Chondrocyte (in vitro differentiated cells): ENCODE data around the gene CACNA1C. TPM values are rescaled to one million over a fixed set of nuclear protein-coding genes. Genes with fewer than 3 reads are reported as not detected.

ENCODE experiments used
- DNase-seq: peaks from one replicate; pipeline ENCODE4 v3.0.0; 2021; ENCODE audit warnings: mixed read lengths, low spot score
- H3K27ac Mint-ChIP-seq: one replicate; pipeline ENCODE4 v1.8.0; 2021; ENCODE audit warnings: mild to moderate bottlenecking, moderate library complexity, mixed read lengths; ENCODE audit not compliant: unreplicated experiment
- H3K27me3 Mint-ChIP-seq: 2 replicates; pipeline ENCODE4 v1.8.0; 2021; ENCODE audit warnings: low read depth, mixed read lengths
- H3K36me3 Mint-ChIP-seq: 2 replicates; pipeline ENCODE4 v1.8.0; 2021; ENCODE audit warnings: low read depth, mixed read lengths
- H3K4me1 Mint-ChIP-seq: 2 replicates; pipeline ENCODE4 v1.8.0; 2021; ENCODE audit warnings: low read depth, mild to moderate bottlenecking, mixed read lengths
- H3K4me3 Mint-ChIP-seq: one replicate; pipeline ENCODE4 v1.8.0; 2021; ENCODE audit warnings: mild to moderate bottlenecking, moderate library complexity, mixed read lengths; ENCODE audit not compliant: unreplicated experiment
- H3K9me3 Mint-ChIP-seq: 2 replicates; pipeline ENCODE4 v1.8.0; 2021; ENCODE audit warnings: low read depth, mixed read lengths
- total RNA-seq: library from RNA; stranded (reverse); gene quantifications from 3 replicates; pipeline ENCODE4 v1.2.1, GENCODE V29; 2021
- TF ChIP-seq, protein P1 (sequence below): fragments of 200-600 bp; sonication (generic); IDR thresholded peaks from 2 replicates; pipeline ENCODE4 v1.5.0; 2021; ENCODE audit warnings: antibody characterized with exemption, mild to moderate bottlenecking, moderate library complexity

Gene CACNA1C
- total RNA-seq, 1 donor from 2014 or later, result 27.0 TPM

DNA sequence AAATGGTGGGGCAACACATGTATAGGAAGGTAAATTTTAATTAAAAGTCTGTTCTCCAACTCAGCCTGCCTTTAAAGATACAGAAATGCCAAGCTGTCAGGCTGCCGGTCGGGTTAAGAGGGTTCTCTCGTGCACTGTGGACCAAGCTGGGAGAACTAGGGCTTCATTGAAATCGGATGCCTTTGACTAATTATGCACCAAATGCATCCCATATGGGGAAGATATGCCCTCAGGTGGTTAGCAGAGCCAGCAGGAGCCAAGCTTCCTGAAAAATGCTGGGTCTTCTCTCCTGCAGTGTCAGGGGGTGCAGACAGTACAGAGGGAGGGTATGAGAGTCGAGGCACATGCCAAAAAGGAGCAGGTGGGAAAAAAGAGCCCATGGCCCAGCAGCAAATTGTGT is 236.1 kb downstream of the CACNA1C start:
- Mint-ChIP-seq H3K27ac (peak overlapping the region; percentile 43), H3K4me1 (peaks cover 94% of the 10 kb centered on the region), H3K36me3 (no peaks in the 10 kb centered on the region), H3K27me3 (no peaks in the 10 kb centered on the region), H3K9me3 (no peaks in the 10 kb centered on the region), H3K4me3 (no peak overlapping the region)
- DNase-seq, result no peak
- TF ChIP-seq, protein P1, sequence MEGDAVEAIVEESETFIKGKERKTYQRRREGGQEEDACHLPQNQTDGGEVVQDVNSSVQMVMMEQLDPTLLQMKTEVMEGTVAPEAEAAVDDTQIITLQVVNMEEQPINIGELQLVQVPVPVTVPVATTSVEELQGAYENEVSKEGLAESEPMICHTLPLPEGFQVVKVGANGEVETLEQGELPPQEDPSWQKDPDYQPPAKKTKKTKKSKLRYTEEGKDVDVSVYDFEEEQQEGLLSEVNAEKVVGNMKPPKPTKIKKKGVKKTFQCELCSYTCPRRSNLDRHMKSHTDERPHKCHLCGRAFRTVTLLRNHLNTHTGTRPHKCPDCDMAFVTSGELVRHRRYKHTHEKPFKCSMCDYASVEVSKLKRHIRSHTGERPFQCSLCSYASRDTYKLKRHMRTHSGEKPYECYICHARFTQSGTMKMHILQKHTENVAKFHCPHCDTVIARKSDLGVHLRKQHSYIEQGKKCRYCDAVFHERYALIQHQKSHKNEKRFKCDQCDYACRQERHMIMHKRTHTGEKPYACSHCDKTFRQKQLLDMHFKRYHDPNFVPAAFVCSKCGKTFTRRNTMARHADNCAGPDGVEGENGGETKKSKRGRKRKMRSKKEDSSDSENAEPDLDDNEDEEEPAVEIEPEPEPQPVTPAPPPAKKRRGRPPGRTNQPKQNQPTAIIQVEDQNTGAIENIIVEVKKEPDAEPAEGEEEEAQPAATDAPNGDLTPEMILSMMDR, result no peak

DNA sequence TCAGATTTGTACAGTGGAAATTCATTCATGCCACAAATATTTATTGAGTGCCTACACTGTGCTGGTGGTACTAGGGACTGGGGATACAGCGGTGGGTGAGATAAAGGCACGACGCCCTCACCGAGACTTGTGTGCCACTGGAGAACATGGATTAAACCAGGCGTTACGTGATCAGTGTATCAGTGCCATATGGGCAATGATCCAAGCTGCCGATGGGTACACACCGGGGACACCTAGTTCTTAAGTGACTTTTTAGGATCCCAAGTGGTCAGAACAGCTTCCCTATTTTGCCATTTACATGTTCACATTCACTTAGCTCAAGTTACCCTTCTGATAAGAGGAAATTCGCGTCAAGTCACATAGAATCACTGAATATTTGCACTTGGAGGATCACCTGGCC is 236.7 kb downstream of the CACNA1C start:
- TF ChIP-seq, protein P1, result no peak
- no peak for DNase-seq
- H3K36me3 Mint-ChIP-seq, result no peaks in the 10 kb centered on the region
- H3K4me3 Mint-ChIP-seq, result no peak overlapping the region
- H3K9me3 Mint-ChIP-seq, result no peaks in the 10 kb centered on the region
- peak overlapping the region; percentile 33 for H3K27ac Mint-ChIP-seq
- peaks cover 94% of the 10 kb centered on the region for H3K4me1 Mint-ChIP-seq
- no peaks in the 10 kb centered on the region for H3K27me3 Mint-ChIP-seq

DNA sequence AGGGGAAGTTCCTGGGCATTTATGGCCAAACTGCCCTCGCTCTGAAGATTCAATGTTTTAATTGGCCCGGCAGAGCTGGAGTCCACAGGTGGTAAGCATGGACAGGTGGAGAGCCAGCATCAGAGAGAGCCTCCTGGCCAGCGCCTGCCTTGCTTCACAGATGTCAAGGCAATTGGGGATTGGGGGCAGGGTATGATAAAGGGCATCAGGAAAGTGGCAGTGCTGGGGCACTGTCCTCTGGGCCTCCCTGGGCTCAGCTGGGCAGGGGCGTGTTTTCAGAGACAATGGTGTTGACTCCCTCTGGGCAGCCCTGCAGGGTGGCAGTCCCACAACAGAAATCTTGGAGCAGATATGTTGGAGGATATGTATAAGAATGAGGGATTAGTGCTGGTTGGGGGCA is 237.3 kb downstream of the CACNA1C start:
- H3K9me3 Mint-ChIP-seq, result no peaks in the 10 kb centered on the region
- peak overlapping the region; percentile 27 for H3K27ac Mint-ChIP-seq
- DNase-seq, result no peak
- H3K36me3 Mint-ChIP-seq, result no peaks in the 10 kb centered on the region
- TF ChIP-seq, protein P1, result no peak
- no peak overlapping the region for H3K4me3 Mint-ChIP-seq
- H3K27me3 Mint-ChIP-seq, result no peaks in the 10 kb centered on the region
- H3K4me1 Mint-ChIP-seq, result peaks cover 94% of the 10 kb centered on the region

DNA sequence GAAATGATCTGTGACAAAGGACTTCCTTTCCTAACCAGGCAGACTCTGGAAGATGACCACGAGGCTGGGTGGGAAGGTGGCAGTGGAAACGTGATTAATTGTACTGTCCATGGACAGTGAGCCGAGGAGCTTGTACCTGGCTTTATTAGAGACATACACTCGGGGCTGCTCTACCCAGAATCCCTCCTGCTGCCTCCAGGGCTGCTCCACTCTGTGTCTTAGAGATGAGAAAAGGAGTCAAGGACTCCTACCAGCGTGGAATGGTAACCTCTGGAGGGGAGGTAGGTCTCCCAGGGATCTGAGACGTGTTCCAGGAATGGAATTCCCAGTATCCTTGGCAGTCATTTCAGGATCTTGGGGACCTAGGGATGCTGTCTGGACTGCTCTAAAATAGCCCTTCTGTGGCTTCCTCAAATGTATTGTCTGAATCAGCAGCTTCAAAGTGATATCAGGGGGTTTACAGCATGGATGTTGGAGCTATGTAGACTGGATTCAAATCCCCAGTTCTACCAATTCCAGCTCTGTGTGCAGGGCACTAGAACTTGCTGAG is 237.8 kb downstream of the CACNA1C start:
- TF ChIP-seq, protein P1, result no peak
- Mint-ChIP-seq H3K27me3 (no peaks in the 10 kb centered on the region), H3K36me3 (no peaks in the 10 kb centered on the region), H3K9me3 (no peaks in the 10 kb centered on the region), H3K27ac (no peak overlapping the region), H3K4me3 (no peak overlapping the region), H3K4me1 (peaks cover 94% of the 10 kb centered on the region)
- no peak for DNase-seq

DNA sequence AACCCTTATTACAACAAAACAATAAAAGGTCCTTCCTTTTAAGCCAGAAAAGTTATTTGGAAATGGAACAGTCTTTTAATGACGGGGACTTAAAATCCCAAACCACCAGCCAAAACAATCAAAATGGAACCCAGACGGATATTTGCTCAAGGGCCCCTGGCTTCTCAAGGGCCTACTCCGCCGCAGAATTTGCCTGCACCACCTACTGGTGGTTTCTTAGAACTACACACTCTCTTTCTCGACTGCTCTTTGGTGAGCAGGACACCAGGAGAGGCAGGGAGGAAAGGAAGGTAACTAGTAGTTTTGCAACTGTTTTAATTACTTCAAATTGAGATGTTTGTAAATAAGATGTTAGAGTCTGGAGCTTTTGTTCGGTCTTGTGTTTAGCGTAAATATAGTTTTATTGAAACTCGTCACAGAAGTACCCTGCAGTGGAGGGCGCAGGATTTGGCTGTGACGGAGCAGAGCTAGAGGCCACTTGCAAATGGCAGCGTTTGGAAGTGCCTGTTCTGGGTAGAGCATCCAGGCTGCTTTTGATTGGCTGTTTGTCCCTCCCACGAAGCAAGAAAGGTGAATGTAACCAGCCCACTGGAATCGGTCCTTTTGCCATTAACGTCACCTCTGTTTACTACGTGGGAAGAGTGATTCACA is 238.5 kb downstream of the CACNA1C start:
- TF ChIP-seq, protein P1, result peak; percentile 83
- DNase-seq, result no peak
- Mint-ChIP-seq H3K4me3 (no peak overlapping the region), H3K4me1 (peaks cover 94% of the 10 kb centered on the region), H3K27ac (no peak overlapping the region), H3K36me3 (no peaks in the 10 kb centered on the region), H3K27me3 (no peaks in the 10 kb centered on the region), H3K9me3 (no peaks in the 10 kb centered on the region)
